Activated CD8-positive, alpha-beta T cell treated with anti-CD3 and anti-CD28 coated beads for 36 hours (primary cell): ENCODE results near the gene RETREG1. TPM values are rescaled to one million over a fixed set of nuclear protein-coding genes. Genes with fewer than 3 reads are reported as not detected.

Experiments
- ATAC-seq: fragments of 200-7000 bp; cut with Tn5 transposase; one replicate; pipeline ENCODE4 v1.10.0; 2021; ENCODE audit warnings: mild to moderate bottlenecking, moderate library complexity
- CTCF ChIA-PET: fragments of 350-600 bp; sonication (Branson Sonifier 250); formaldehyde crosslinking; loops from one replicate; lab custom pipeline; 2021; ENCODE audit warnings: antibody characterized with exemption; lab: Charles Lee
- POLR2A ChIA-PET: fragments of 350-600 bp; sonication (Branson Sonifier 250); formaldehyde crosslinking; loops from one replicate; lab custom pipeline; 2021; ENCODE audit warnings: antibody characterized with exemption; lab: Charles Lee
- DNase-seq: peaks from one replicate; pipeline ENCODE4 v3.0.0-alpha.2; 2020
- H3K27ac Mint-ChIP-seq: one replicate; pipeline ENCODE4 v1.8.0; 2021; ENCODE audit warnings: mild to moderate bottlenecking, mixed read lengths
- H3K27me3 Mint-ChIP-seq: one replicate; pipeline ENCODE4 v1.8.0; 2021; ENCODE audit warnings: mixed read lengths
- H3K36me3 Mint-ChIP-seq: one replicate; pipeline ENCODE4 v1.8.0; 2021; ENCODE audit warnings: low read depth, mixed read lengths
- H3K4me1 Mint-ChIP-seq: one replicate; pipeline ENCODE4 v1.8.0; 2021; ENCODE audit warnings: low read depth, mixed read lengths
- H3K4me3 Mint-ChIP-seq: one replicate; pipeline ENCODE4 v1.8.0; 2021; ENCODE audit warnings: mild to moderate bottlenecking, moderate library complexity, mixed read lengths
- H3K9me3 Mint-ChIP-seq: one replicate; pipeline ENCODE4 v1.8.0; 2021; ENCODE audit warnings: mixed read lengths
- intact Hi-C: fragments of 100-400 bp; cut with micrococcal nuclease; formaldehyde crosslinking; loops from one replicate; pipeline ENCODE4 v1.10.0; 2022
- total RNA-seq, 2 experiments: library from RNA; stranded (reverse); gene quantifications; one replicate each; pipeline ENCODE4 v1.2.3, GENCODE V29; 2021
- TF ChIP-seq, protein P1 (sequence below): fragments of 200-600 bp; IDR thresholded peaks from one replicate; pipeline ENCODE4 v1.8.0; 2022; ENCODE audit warnings: antibody characterized with exemption, mild to moderate bottlenecking

The RETREG1 gene
- total RNA-seq, 2 experiments from 2014 or later = 31.7 to 31.9 TPM

DNA sequence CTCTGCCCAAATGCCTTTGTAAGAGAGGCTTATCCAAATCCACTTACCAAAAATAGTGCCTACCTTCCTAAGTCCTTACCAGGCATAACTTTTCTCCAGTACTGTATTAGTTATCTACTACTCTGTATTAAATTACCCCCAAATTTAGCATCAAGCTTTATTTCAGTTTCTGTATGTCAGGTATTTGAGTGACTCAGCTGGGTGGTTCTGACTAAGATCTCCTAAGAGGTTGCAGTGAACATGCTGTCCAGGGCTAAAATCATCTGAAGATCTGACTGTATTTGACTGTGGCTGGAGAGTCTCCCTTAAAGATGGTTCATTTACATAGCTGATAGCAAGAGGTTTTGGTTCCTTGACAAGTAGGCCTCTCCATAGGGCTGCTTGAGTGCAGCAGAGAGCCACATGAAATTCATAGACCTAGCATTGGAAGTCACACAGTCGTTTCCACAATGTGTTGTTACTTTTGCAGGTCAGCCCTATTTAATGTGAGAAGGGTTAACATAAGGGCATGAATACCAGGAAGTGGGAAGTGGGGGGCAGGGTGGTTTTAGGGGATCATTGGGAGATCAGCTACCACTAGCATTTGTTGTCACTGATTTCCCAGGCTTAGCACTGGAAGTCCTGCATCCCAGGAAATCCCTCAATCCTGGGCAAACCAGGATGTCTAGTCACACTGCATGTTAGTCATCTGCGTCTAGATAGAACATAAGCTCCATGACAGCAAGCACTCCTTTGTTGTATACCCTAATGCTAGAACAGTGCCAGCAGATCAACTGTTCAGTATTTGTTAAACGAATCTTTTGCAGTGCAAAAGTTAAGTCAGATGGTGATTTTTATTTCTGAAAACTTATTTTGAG, 149.2 kb downstream of the RETREG1 start:
- ChIA-PET POLR2A (interaction anchor here (0.7 to 1.6 kb wide), 5 partner anchors 9 to 177 kb away, joined by 3 to 5 read pairs (median 3); partner anchors contain the start of gene RETREG1), CTCF (interaction anchor here (0.9 to 5.6 kb wide), 5 partner anchors 11 to 85 kb away, joined by 3 to 46 read pairs (median 3); no protein-coding TSS in a partner anchor)
- Mint-ChIP-seq H3K4me1 (peaks cover 61% of the 10 kb centered on the region), H3K9me3 (no peaks in the 10 kb centered on the region), H3K27ac (peak overlapping the region; percentile 96), H3K27me3 (no peaks in the 10 kb centered on the region), H3K4me3 (peak overlapping the region; percentile 97), H3K36me3 (peaks cover 45% of the 10 kb centered on the region)
- TF ChIP-seq, protein P1, sequence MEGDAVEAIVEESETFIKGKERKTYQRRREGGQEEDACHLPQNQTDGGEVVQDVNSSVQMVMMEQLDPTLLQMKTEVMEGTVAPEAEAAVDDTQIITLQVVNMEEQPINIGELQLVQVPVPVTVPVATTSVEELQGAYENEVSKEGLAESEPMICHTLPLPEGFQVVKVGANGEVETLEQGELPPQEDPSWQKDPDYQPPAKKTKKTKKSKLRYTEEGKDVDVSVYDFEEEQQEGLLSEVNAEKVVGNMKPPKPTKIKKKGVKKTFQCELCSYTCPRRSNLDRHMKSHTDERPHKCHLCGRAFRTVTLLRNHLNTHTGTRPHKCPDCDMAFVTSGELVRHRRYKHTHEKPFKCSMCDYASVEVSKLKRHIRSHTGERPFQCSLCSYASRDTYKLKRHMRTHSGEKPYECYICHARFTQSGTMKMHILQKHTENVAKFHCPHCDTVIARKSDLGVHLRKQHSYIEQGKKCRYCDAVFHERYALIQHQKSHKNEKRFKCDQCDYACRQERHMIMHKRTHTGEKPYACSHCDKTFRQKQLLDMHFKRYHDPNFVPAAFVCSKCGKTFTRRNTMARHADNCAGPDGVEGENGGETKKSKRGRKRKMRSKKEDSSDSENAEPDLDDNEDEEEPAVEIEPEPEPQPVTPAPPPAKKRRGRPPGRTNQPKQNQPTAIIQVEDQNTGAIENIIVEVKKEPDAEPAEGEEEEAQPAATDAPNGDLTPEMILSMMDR = no peak
- peak; percentile 65 for ATAC-seq
- intact Hi-C loops = loop anchor here (5.0 kb wide), 2 partner anchors 85 to 160 kb away; no protein-coding TSS in a partner anchor
- peak; percentile 46 for DNase-seq

DNA sequence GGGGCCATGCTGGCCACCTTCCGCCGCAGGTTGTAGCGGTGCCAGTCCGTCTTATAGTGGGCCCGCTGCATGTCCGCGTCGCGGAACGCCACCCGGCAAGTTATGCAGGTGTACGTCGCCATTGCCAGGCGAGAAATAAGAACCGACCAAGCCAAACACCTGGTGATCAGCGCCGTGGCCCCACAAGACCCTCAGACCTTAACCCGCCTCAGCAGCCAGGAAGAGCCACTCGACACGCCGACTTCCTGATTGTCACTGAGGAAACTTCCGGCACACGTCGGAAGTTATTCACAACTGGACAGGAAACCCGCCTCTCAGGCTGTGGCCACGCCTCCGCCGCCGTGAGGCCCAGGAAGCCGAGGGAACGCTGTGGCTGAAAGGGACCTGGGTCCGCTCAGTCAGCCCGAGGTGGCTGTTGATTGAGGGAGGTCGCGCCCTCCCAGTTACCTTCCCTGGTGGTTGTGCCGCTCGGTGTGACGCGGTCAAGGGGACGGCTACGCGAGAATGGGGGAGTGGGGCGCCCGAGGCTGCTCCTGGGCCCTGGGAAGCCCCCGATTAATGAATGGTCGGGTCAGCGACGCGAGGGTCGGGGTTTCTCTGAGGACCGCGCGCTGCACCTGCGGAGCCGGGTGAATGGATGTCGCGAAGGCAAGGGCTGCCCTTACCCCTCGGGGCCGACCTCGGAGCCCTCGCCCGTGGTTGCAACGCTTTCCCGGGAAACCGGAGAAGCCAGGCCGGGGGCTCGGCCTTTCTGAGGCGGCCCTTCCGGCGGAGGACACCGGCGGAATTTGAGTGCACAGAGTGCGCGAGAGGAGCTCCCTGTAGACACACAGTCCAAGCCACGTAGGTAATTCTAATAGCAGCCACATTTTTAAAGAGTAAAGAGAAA, 151.0 kb downstream of the RETREG1 start, which contains the start of gene ZNF622:
TSS of gene ZNF622 (minus strand) at position 257 of the 889 bp plus-strand sequence. CDS start at position 122, 135 bp downstream.
- Mint-ChIP-seq H3K4me1 (peaks cover 71% of the 10 kb centered on the region), H3K27me3 (no peaks in the 10 kb centered on the region), H3K27ac (peak within 1 kb of the TSS; percentile 96), H3K4me3 (peak within 1 kb of the TSS; percentile 97), H3K36me3 (peaks cover 61% of the 10 kb centered on the region), H3K9me3 (no peaks in the 10 kb centered on the region)
- TF ChIP-seq, protein P1 = no peak
- peak; percentile 94 for DNase-seq
- CTCF ChIA-PET = interaction anchor here (0.9 to 5.6 kb wide), 2 partner anchors 9 to 18 kb away, joined by 3 to 46 read pairs; no protein-coding TSS in a partner anchor
- POLR2A ChIA-PET = interaction anchor here (1.2 to 1.6 kb wide), 3 partner anchors 8 to 12 kb away, joined by 3 to 8 read pairs (median 3); no protein-coding TSS in a partner anchor
- intact Hi-C loops = loop anchor here (5.0 kb wide), 2 partner anchors 87 to 162 kb away; no protein-coding TSS in a partner anchor
- peak; percentile 84 for ATAC-seq

DNA sequence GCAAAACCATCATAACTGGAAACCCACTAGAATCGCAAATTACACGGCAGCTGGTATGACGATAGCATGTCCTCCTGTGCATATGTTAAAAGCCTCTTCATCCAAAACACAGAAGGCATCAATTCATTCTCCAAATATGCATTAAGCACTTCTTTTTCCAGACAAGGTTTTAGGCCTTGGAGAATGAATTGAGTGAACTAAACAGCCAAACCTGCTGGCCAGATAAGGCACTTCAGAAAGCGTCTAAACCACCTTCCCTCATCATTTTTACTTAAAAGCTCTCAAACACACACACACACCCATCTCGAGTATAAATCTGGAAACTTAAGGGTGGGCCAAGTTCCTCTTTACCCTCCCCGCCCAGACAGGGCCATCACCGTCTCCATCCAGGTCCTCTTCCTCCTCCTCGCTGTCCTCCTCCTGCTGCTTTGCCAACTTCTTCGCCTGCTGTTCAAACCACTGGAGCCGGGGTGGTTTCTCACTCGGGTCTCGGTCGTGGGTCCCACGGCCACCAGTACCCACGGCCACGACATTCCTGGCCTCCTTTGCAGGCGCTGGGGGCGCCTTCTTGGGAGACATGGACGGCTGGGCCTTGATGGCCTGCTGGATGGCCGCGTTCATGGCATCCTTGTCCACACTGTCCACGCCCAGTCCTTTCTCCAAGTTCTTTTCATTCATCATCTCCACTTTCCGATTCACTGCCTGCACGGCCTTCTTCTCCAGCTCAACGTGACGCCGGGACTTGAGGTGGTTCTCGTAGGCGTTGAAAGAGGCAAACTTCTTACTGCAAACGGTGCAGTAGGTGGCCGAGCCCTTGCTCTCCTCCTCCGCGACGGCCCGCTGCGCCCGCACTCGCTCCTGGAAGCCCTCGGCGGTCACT, 151.9 kb downstream of the RETREG1 start:
- ChIA-PET CTCF (interaction anchor here (5.6 kb wide), 1 partner anchor 8 kb away, joined by 46 read pairs; no protein-coding TSS in a partner anchor), POLR2A (interaction anchor here (0.6 to 1.2 kb wide), 6 partner anchors 9 to 1801 kb away, joined by 3 to 8 read pairs (median 3); no protein-coding TSS in a partner anchor)
- intact Hi-C loops = loop anchor here (5.0 kb wide), 2 partner anchors 87 to 162 kb away; no protein-coding TSS in a partner anchor
- Mint-ChIP-seq H3K4me3 (peak overlapping the region; percentile 97), H3K27me3 (no peaks in the 10 kb centered on the region), H3K36me3 (peaks cover 65% of the 10 kb centered on the region), H3K27ac (peak overlapping the region; percentile 96), H3K4me1 (peaks cover 73% of the 10 kb centered on the region), H3K9me3 (no peaks in the 10 kb centered on the region)
- TF ChIP-seq, protein P1 = no peak
- no peak for ATAC-seq
- DNase-seq = no peak

DNA sequence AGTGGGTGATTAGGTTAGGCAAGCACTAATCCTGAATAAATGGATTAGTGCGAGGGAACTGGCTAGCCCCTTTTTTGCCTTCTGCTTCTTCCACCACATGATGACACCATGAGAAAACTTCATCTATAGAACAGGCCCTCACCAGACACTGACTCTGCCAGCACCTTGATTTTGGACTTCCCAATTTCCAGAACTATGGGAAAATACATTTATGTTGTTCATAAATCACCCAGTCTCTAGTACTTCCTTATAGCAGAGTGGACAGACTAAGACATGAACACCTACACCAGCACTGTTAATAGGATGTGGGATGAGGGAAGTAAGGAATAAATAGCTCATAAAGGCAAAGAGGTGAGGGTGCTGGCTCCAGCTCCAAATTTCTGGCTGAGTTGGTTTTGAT, 152.6 kb downstream of the RETREG1 start:
- POLR2A ChIA-PET = interaction anchor here (1.0 to 1.2 kb wide), 3 partner anchors 8 to 165 kb away, joined by 3 to 8 read pairs (median 3); no protein-coding TSS in a partner anchor
- DNase-seq (no peak), ATAC-seq (no peak)
- Mint-ChIP-seq H3K4me1 (peaks cover 75% of the 10 kb centered on the region), H3K4me3 (peak overlapping the region; percentile 97), H3K27ac (peak overlapping the region; percentile 96), H3K27me3 (no peaks in the 10 kb centered on the region), H3K36me3 (peaks cover 67% of the 10 kb centered on the region), H3K9me3 (no peaks in the 10 kb centered on the region)
- TF ChIP-seq, protein P1 = no peak
- intact Hi-C loops = no loop called here
- CTCF ChIA-PET = interaction anchor here (5.6 kb wide), 1 partner anchor 8 kb away, joined by 46 read pairs; no protein-coding TSS in a partner anchor
